GM12878 (cell line): ENCODE results near the gene FRMD5. TPM values are rescaled to one million over a fixed set of nuclear protein-coding genes. Genes with fewer than 3 reads are reported as not detected.

ENCODE experiments used
- ATAC-seq: fragments of 200-7000 bp; cut with Tn5 transposase; 3 replicates; pipeline ENCODE4 v1.9.1; 2020; ENCODE audit warnings: mild to moderate bottlenecking, moderate library complexity
- BruUV-seq: library from RNA; stranded (reverse); fragments of 400-500 nt; replicated peaks from 2 replicates; lab custom pipeline; 2021; lab: Mats Ljungman, UMichigan
- CTCF ChIA-PET: fragments of 300-600 bp; sonication (Branson Sonifier 250); formaldehyde crosslinking; extraction: SDS; loops from one replicate; lab custom pipeline; 2021; ENCODE audit warnings: inconsistent platforms; lab: Yijun Ruan, JAX
- POLR2A ChIA-PET: fragments of 350-600 bp; formaldehyde crosslinking; extraction: SDS; loops from one replicate; lab custom pipeline; 2021; ENCODE audit warnings: inconsistent platforms; lab: Charles Lee
- RAD21 ChIA-PET: fragments of 300-600 bp; sonication (Branson Sonifier 250); formaldehyde crosslinking; loops from one replicate; lab custom pipeline; 2023; ENCODE audit warnings: antibody characterized with exemption; ENCODE audit not compliant: unreplicated experiment; lab: Charles Lee
- SMC1A ChIA-PET: fragments of 300-600 bp; sonication (Branson Sonifier 250); formaldehyde crosslinking; loops from one replicate; lab custom pipeline; 2023; ENCODE audit not compliant: unreplicated experiment, uncharacterized antibody; lab: Charles Lee
- DNase-seq: peaks from one replicate; pipeline ENCODE4 v3.0.0-alpha.2; 2011; ENCODE audit warnings: low read depth, low spot score
- FAIRE-seq: peaks from 3 replicates; lab custom pipeline; 2011; peaks lifted over from hg19 to GRCh38; lab: Jason Lieb, UNC
- H2AFZ ChIP-seq: 2 replicates; pipeline ENCODE4 v1.6.0; 2011; ENCODE audit warnings: low read depth, low read length, control low read depth; ENCODE audit not compliant: control insufficient read depth
- H3K27ac ChIP-seq: 2 replicates; pipeline ENCODE4 v1.5.1; 2011; ENCODE audit warnings: control low read depth; ENCODE audit not compliant: control insufficient read depth, insufficient read depth
- H3K27me3 ChIP-seq, 2 experiments: replicated peaks in 1 of 2; 2 replicates each; pipeline versions ENCODE4 v1.6.0 to v1.6.1; 2011; ENCODE audit warnings: low read length in 1 of 2; ENCODE audit not compliant: control insufficient read depth in 2 of 2, insufficient read depth in 2 of 2
- H3K36me3 ChIP-seq, 2 experiments: 2 replicates each; pipeline ENCODE4 v1.5.1; 2011; ENCODE audit warnings: low read length in 1 of 2; ENCODE audit not compliant: control insufficient read depth in 2 of 2, insufficient read depth in 2 of 2
- H3K4me1 ChIP-seq: 2 replicates; pipeline ENCODE4 v1.6.1; 2011; ENCODE audit warnings: mild to moderate bottlenecking, low read length, moderate library complexity, mixed read lengths; ENCODE audit not compliant: control insufficient read depth, insufficient read depth
- H3K4me2 ChIP-seq: 2 replicates; pipeline ENCODE4 v1.6.0; 2011; ENCODE audit warnings: control low read depth; ENCODE audit not compliant: control insufficient read depth, insufficient read depth
- H3K4me3 ChIP-seq: fragments of 200-600 bp; sonication (generic); 2 replicates; pipeline ENCODE4 v1.5.1; 2016
- H3K79me2 ChIP-seq: 2 replicates; pipeline ENCODE4 v1.6.0; 2011; ENCODE audit warnings: low read length; ENCODE audit not compliant: control insufficient read depth, insufficient read depth
- H3K9ac ChIP-seq: 2 replicates; pipeline ENCODE4 v1.8.0; 2011; ENCODE audit warnings: low read length, control low read depth, mixed read lengths; ENCODE audit not compliant: control insufficient read depth, insufficient read depth
- H3K9me3 ChIP-seq: replicated peaks from 3 replicates; pipeline ENCODE4 v1.5.1; 2011; ENCODE audit warnings: mild to moderate bottlenecking, low read length; ENCODE audit not compliant: control insufficient read depth, insufficient read depth
- H4K20me1 ChIP-seq: 2 replicates; pipeline ENCODE4 v1.6.0; 2011; ENCODE audit not compliant: control insufficient read depth, insufficient read depth
- DPF2 ChIP-seq: fragments of 450-650 bp; IDR thresholded peaks from 2 replicates; pipeline ENCODE4 v1.6.1; 2017; ENCODE audit warnings: mild to moderate bottlenecking
- E2F8 ChIP-seq: fragments of 450-650 bp; IDR thresholded peaks from 2 replicates; pipeline ENCODE4 v1.6.1; 2018; ENCODE audit warnings: mild to moderate bottlenecking, low read depth, moderate library complexity; ENCODE audit not compliant: partially characterized antibody
- FOS ChIP-seq: IDR thresholded peaks from 3 replicates; pipeline ENCODE4 v1.6.1; 2011; ENCODE audit warnings: borderline replicate concordance; ENCODE audit not compliant: insufficient read length; ENCODE audit errors: extremely low read depth
- IKZF1 ChIP-seq: fragments of 450-650 bp; conservative IDR thresholded peaks from 2 replicates; pipeline ENCODE4 v1.6.1; 2017; ENCODE audit warnings: antibody characterized with exemption, mild to moderate bottlenecking
- IKZF2 ChIP-seq, 2 experiments: fragments of 450-650 bp; IDR thresholded peaks; 2 replicates each; pipeline ENCODE4 v1.6.1; 2017; ENCODE audit warnings: mild to moderate bottlenecking in 2 of 2, moderate library complexity in 2 of 2
- JUNB ChIP-seq: IDR thresholded peaks from 2 replicates; pipeline ENCODE4 v1.6.1; 2016; ENCODE audit warnings: antibody characterized with exemption, mild to moderate bottlenecking
- KAT2A ChIP-seq: conservative IDR thresholded peaks from 2 replicates; pipeline ENCODE4 v1.6.1; 2011; ENCODE audit warnings: low read depth, low read length; ENCODE audit not compliant: control insufficient read depth
- MTA3 ChIP-seq: IDR thresholded peaks from 2 replicates; pipeline ENCODE4 v1.6.1; 2012; ENCODE audit warnings: low read length, inconsistent platforms, borderline replicate concordance
- SMAD5 ChIP-seq: IDR thresholded peaks from 2 replicates; pipeline ENCODE4 v1.6.1; 2016; ENCODE audit warnings: antibody characterized with exemption, low read depth
- TAF1 ChIP-seq: IDR thresholded peaks from 2 replicates; pipeline ENCODE4 v1.6.1; 2011; ENCODE audit warnings: mild to moderate bottlenecking, low read depth, low read length, borderline replicate concordance
- TARDBP ChIP-seq: IDR thresholded peaks from 2 replicates; pipeline ENCODE4 v1.6.1; 2016; ENCODE audit warnings: borderline replicate concordance
- USF2 ChIP-seq: IDR thresholded peaks from 2 replicates; pipeline ENCODE4 v1.6.1; 2011; ENCODE audit warnings: low read depth, low read length, improper control_type of control experiment, borderline replicate concordance
- YBX1 ChIP-seq: fragments of 450-650 bp; IDR thresholded peaks from 2 replicates; pipeline ENCODE4 v1.6.1; 2016; ENCODE audit warnings: antibody characterized with exemption
- ZNF384 ChIP-seq: IDR thresholded peaks from 2 replicates; pipeline ENCODE4 v1.6.1; 2012; ENCODE audit warnings: low read depth, mild to moderate bottlenecking, low read length, improper control_type of control experiment, borderline replicate concordance
- ZNF687 ChIP-seq: fragments of 450-650 bp; IDR thresholded peaks from 2 replicates; pipeline ENCODE4 v1.6.1; 2017; ENCODE audit warnings: mild to moderate bottlenecking, moderate library complexity
- WGBS: methylation state at CpG from one replicate; pipeline ENCODE4 v1.1.6; 2016; ENCODE audit warnings: low lambda C conversion rate; ENCODE audit not compliant: insufficient replicate concordance, insufficient coverage; ENCODE audit errors: missing lambda C conversion rate; 5-methylcytosine and 5-hydroxymethylcytosine counted together
- in situ Hi-C: fragments of 300-500 bp; cut with MboI; formaldehyde crosslinking; loops from 9 replicates; pipeline ENCODE4 v1.14.3; 2018; ENCODE audit warnings: mixed read lengths
- intact Hi-C: fragments of 100-400 bp; cut with micrococcal nuclease; formaldehyde crosslinking; loops from one replicate; pipeline ENCODE4 v1.14.2; 2022; ENCODE audit not compliant: unreplicated experiment
- polyA plus RNA-seq, 11 experiments: library from polyadenylated mRNA; depleted of rRNA in 4 of 11; unstranded in 6 of 11; stranded (reverse) in 5 of 11; fragments of >200 nt; fragmentation: Nextera tagmentation in 4 of 11; fragmentation: Illumina TruSeq in 1 of 11; extraction: Ambion mirVana in 4 of 11; extraction: Trizol in 1 of 11; gene quantifications; 1 replicate in 1 of 11; 2 replicates in 10 of 11; pipeline versions ENCODE4 v1.2.1 to v1.2.3, GENCODE V29; 2011 to 2016; ENCODE audit warnings: inconsistent platforms in 2 of 11, missing spikeins in 2 of 11, low read depth in 1 of 11
- total RNA-seq, 4 experiments: library from RNA; depleted of rRNA in 3 of 4; stranded (reverse); fragments of >200 nt in 3 of 4; fragmentation: Illumina TruSeq in 1 of 4; extraction: Trizol in 1 of 4; gene quantifications; 2 replicates each; pipeline versions ENCODE4 v1.2.1 to v1.2.3, GENCODE V29; 2013 to 2021
- TF ChIP-seq, protein P1 (sequence below): IDR thresholded peaks from 2 replicates; pipeline ENCODE4 v1.6.1; 2012; ENCODE audit warnings: low read depth, low read length, improper control_type of control experiment

The FRMD5 gene
- total and polyA plus RNA-seq, 10 of the 15 experiments (the other 5 are each of a cell fraction or from before 2014, with no cell fraction given): 0.26 to 6.4 (median 0.68) TPM; not detected in 1

- H3K79me2 ChIP-seq: no peaks in the 10 kb centered on the region
- ChIA-PET RAD21 (no interaction called here), CTCF (no interaction called here), POLR2A (no interaction called here), SMC1A (no interaction called here)
- no peak for FAIRE-seq
- no peak overlapping the region for H3K27ac ChIP-seq
- H3K27me3 ChIP-seq: no peaks in the 10 kb centered on the region
- no TSS peak for BruUV-seq
- no peak overlapping the region for H3K9ac ChIP-seq
- no peaks in the 10 kb centered on the region for H3K4me1 ChIP-seq
- H2AFZ ChIP-seq: no peak overlapping the region
- no peak overlapping the region for H3K4me2 ChIP-seq
- 97% methylated on average over 10 of the region's 10 CpGs for WGBS
- no peaks in the 10 kb centered on the region for H3K9me3 ChIP-seq
- H3K36me3 ChIP-seq: peaks cover 7 to 15% of the 10 kb centered on the region in 2 experiments
- ATAC-seq: no peak
- in situ Hi-C loops (no loop called here), intact Hi-C loops (no loop called here)
- DNase-seq: no peak
- H3K4me3 ChIP-seq: no peak overlapping the region
- no peaks in the 10 kb centered on the region for H4K20me1 ChIP-seq
- TF ChIP-seq E2F8 (no peak), JUNB (no peak), YBX1 (no peak), ZNF384 (no peak), FOS (no peak), IKZF2 (IDR thresholded peaks at IDR 0.05) (no peak), ZNF687 (no peak), MTA3 (no peak), USF2 (no peak), SMAD5 (no peak), KAT2A (no peak), TAF1 (no peak), DPF2 (no peak), IKZF1 (no peak), TARDBP (no peak)
- TF ChIP-seq, protein P1, sequence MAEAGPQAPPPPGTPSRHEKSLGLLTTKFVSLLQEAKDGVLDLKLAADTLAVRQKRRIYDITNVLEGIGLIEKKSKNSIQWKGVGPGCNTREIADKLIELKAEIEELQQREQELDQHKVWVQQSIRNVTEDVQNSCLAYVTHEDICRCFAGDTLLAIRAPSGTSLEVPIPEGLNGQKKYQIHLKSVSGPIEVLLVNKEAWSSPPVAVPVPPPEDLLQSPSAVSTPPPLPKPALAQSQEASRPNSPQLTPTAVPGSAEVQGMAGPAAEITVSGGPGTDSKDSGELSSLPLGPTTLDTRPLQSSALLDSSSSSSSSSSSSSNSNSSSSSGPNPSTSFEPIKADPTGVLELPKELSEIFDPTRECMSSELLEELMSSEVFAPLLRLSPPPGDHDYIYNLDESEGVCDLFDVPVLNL: no peak
Measured at GRCh38 chr15:43873651-43874050, 321.4 kb downstream of the FRMD5 start.
